Naive thymus-derived CD4-positive, alpha-beta T cell (primary cell): ENCODE data around the gene PITPNC1. TPM values are rescaled to one million over a fixed set of nuclear protein-coding genes. Genes with fewer than 3 reads are reported as not detected.
A peak's percentile ranks its signal among the peaks of the same experiment; 100 is the strongest.

Source experiments
- ATAC-seq: fragments of 150-1000 bp; cut with Tn5 transposase; 2 replicates; pipeline ENCODE4 v1.10.0; 2021; ENCODE audit warnings: mild to moderate bottlenecking, moderate library complexity
- CTCF ChIA-PET: fragments of 350-600 bp; sonication (Branson Sonifier 250); formaldehyde crosslinking; loops from one replicate; lab custom pipeline; 2021; ENCODE audit warnings: antibody characterized with exemption; lab: Charles Lee
- POLR2A ChIA-PET: fragments of 350-600 bp; sonication (Branson Sonifier 250); formaldehyde crosslinking; loops from one replicate; lab custom pipeline; 2021; ENCODE audit warnings: antibody characterized with exemption, inconsistent platforms; lab: Charles Lee
- DNase-seq, 9 donors: peaks; one replicate each; pipeline versions ENCODE4 v3.0.0 to v3.0.0-alpha.2; 2020 to 2022; ENCODE audit warnings: mixed read lengths in 1 of 9
- H3K27ac ChIP-seq: one replicate; pipeline ENCODE4 v1.7.0; 2013; ENCODE audit warnings: mild to moderate bottlenecking, low read depth, low read length, moderate library complexity
- H3K27me3 ChIP-seq, 2 donors: one replicate each; pipeline ENCODE4 v1.7.0; 2013; ENCODE audit warnings: low read length in 2 of 2, mild to moderate bottlenecking in 2 of 2, moderate library complexity in 2 of 2; ENCODE audit not compliant: control insufficient read depth in 2 of 2, insufficient read depth in 2 of 2
- H3K36me3 ChIP-seq, 3 experiments: 1 replicate in 2 of 3; 2 replicates in 1 of 3; pipeline ENCODE4 v1.7.0; 2013; ENCODE audit warnings: low read length in 3 of 3, mild to moderate bottlenecking in 3 of 3, moderate library complexity in 1 of 3; ENCODE audit not compliant: insufficient read depth in 3 of 3, control insufficient read depth in 2 of 3
- H3K4me1 ChIP-seq, 2 donors: one replicate each; pipeline ENCODE4 v1.7.0; 2013; ENCODE audit warnings: low read length in 2 of 2, mild to moderate bottlenecking in 2 of 2, moderate library complexity in 1 of 2; ENCODE audit not compliant: control insufficient read depth in 2 of 2, insufficient read depth in 2 of 2
- H3K4me3 ChIP-seq: 2 replicates; pipeline ENCODE4 v1.7.0; 2013; ENCODE audit warnings: mild to moderate bottlenecking, low read length
- H3K9me3 ChIP-seq, 3 experiments: 1 replicate in 2 of 3; 2 replicates in 1 of 3; pipeline ENCODE4 v1.7.0; 2013; ENCODE audit warnings: low read length in 3 of 3; ENCODE audit not compliant: control insufficient read depth in 2 of 3
- H3K27ac Mint-ChIP-seq, 9 donors: one replicate each; pipeline ENCODE4 v1.8.0; 2020 to 2022; ENCODE audit warnings: mixed read lengths in 9 of 9, mild to moderate bottlenecking in 8 of 9, moderate library complexity in 5 of 9, inconsistent platforms in 2 of 9
- H3K27me3 Mint-ChIP-seq, 5 donors: one replicate each; pipeline ENCODE4 v1.8.0; 2021 to 2022; ENCODE audit warnings: mixed read lengths in 5 of 5, mild to moderate bottlenecking in 1 of 5
- H3K36me3 Mint-ChIP-seq, 5 donors: one replicate each; pipeline ENCODE4 v1.8.0; 2020 to 2022; ENCODE audit warnings: mixed read lengths in 5 of 5, mild to moderate bottlenecking in 3 of 5, inconsistent platforms in 1 of 5
- H3K4me1 Mint-ChIP-seq, 7 donors: one replicate each; pipeline ENCODE4 v1.8.0; 2020 to 2022; ENCODE audit warnings: mixed read lengths in 7 of 7, mild to moderate bottlenecking in 3 of 7, inconsistent platforms in 1 of 7
- H3K4me3 Mint-ChIP-seq, 10 donors: one replicate each; pipeline ENCODE4 v1.8.0; 2020 to 2022; ENCODE audit warnings: mild to moderate bottlenecking in 10 of 10, mixed read lengths in 10 of 10, moderate library complexity in 6 of 10, inconsistent platforms in 2 of 10
- H3K9me3 Mint-ChIP-seq, 11 donors: one replicate each; pipeline ENCODE4 v1.8.0; 2020 to 2022; ENCODE audit warnings: mixed read lengths in 11 of 11, mild to moderate bottlenecking in 4 of 11, inconsistent platforms in 1 of 11, moderate library complexity in 1 of 11
- intact Hi-C, 2 donors: fragments of 100-400 bp; cut with micrococcal nuclease; formaldehyde crosslinking; loops; one replicate each; pipeline ENCODE4 v1.15.1; 2023
- polyA plus RNA-seq, 2 donors: library from polyadenylated mRNA; unstranded; fragments of 300-500 nt; fragmentation: Illumina TruSeq; gene quantifications; one replicate each; pipeline ENCODE4 v1.2.3, GENCODE V29; 2021
- total RNA-seq, 6 experiments: library from RNA in 5 of 6; stranded (reverse) in 5 of 6; gene quantifications; 1 replicate in 5 of 6; 2 replicates in 1 of 6; pipeline ENCODE4 v1.2.3 and lab custom pipeline; 2021 to 2026

Gene PITPNC1
- total and polyA plus RNA-seq, 7 experiments from 2014 or later: 53.1 to 148 (median 102) TPM

DNA sequence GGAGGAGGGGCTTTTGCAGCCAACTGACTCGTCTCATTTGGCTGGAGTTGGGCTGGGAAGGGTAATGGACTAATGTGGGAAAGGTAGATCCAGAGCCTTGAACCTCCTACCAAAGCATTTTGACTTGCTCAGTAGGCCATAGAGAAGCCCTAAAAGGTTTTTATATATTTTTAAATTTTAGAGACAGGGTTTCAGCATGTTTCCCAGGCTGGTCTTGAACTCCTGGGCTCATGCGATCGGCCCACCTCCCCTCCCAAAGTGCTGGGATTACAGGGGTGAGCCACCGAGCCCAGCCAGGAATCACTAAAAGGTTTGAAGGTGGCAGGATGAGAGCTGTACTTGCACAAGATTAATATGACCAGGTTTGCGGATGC lies 2.0 kb upstream of the PITPNC1 start:
- ChIA-PET POLR2A (interaction anchor here (0.9 to 10.5 kb wide), 9 partner anchors 8 to 325 kb away, joined by 3 to 176 read pairs (median 5); partner anchors contain the start of gene PSMD12), CTCF (interaction anchor here (0.6 to 9.6 kb wide), 26 partner anchors 8 to 348 kb away, joined by 3 to 180 read pairs (median 4); partner anchors contain the start of genes NOL11 and PSMD12)
- Histone ChIP-seq H3K9me3 (no peaks in the 10 kb centered on the region), H3K4me1 (peaks cover 17 to 22% of the 10 kb centered on the region in 2 donors), H3K4me3 (no peak overlapping the region), H3K27ac (no peak overlapping the region), H3K27me3 (no peaks in the 10 kb centered on the region), H3K36me3 (peaks cover 0 to 10% (median 0%) of the 10 kb centered on the region in 3 experiments)
- ATAC-seq (no peak), DNase-seq (no peak)
- H3K27ac Mint-ChIP-seq: peak overlapping the region in 7 of 9 donors; percentile 41 to 89 (median 64)
- H3K27me3 Mint-ChIP-seq: no peaks in the 10 kb centered on the region
- intact Hi-C loops: loop anchor here (2.0 to 10.0 kb wide), 5 partner anchors 342 to 1170 kb away; partner anchors contain the start of genes KPNA2 (in 1 of the 2), NOL11 (in 1 of the 2) and PRKAR1A (in 1 of the 2)
- peak overlapping the region in 9 of 10 donors; percentile 35 to 95 (median 68) for H3K4me3 Mint-ChIP-seq
- H3K36me3 Mint-ChIP-seq: peaks cover 0 to 10% (median 0%) of the 10 kb centered on the region in 5 donors
- H3K4me1 Mint-ChIP-seq: peaks cover 24 to 37% (median 29%) of the 10 kb centered on the region in 7 donors
- no peaks in the 10 kb centered on the region for H3K9me3 Mint-ChIP-seq

DNA sequence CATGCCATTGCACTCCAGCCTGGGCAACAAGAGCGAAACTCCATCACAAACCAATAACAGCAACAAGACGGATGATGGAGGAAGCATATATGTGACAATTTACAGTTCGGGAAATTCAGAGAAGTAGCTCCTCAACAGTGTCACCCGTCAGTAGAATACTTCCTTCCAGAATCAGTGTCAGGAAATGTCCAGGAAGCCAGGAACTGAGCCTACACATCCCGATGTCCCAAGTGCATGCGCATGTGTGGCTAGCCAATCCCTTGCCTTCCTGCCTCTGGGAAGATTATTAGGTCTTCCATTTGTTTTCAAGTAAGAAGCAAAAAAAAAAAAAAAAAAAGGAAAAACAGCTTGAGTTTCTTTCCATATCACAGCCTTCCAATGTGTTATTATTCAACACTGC lies 1.4 kb upstream of the PITPNC1 start:
- intact Hi-C loops: loop anchor here (2.0 to 10.0 kb wide), 5 partner anchors 341 to 1171 kb away; partner anchors contain the start of genes KPNA2 (in 1 of the 2), NOL11 (in 1 of the 2) and PRKAR1A (in 1 of the 2)
- peak overlapping the region in 7 of 9 donors; percentile 13 to 98 (median 92) for H3K27ac Mint-ChIP-seq
- H3K36me3 ChIP-seq: peaks cover 0 to 10% (median 0%) of the 10 kb centered on the region in 3 experiments
- no peaks in the 10 kb centered on the region for H3K27me3 Mint-ChIP-seq
- peaks cover 23 to 43% (median 34%) of the 10 kb centered on the region in 7 donors for H3K4me1 Mint-ChIP-seq
- no peak overlapping the region for H3K27ac ChIP-seq
- H3K4me1 ChIP-seq: peaks cover 17 to 28% of the 10 kb centered on the region in 2 donors
- H3K27me3 ChIP-seq: no peaks in the 10 kb centered on the region
- CTCF ChIA-PET: interaction anchor here (0.6 to 9.6 kb wide), 23 partner anchors 9 to 338 kb away, joined by 3 to 180 read pairs (median 5); partner anchors contain the start of gene PSMD12
- H3K4me3 ChIP-seq: no peak overlapping the region
- H3K36me3 Mint-ChIP-seq: peaks cover 0 to 10% (median 0%) of the 10 kb centered on the region in 5 donors
- no peak for ATAC-seq
- H3K9me3 ChIP-seq: no peaks in the 10 kb centered on the region
- DNase-seq: no peak
- POLR2A ChIA-PET: interaction anchor here (0.6 to 10.5 kb wide), 17 partner anchors 9 to 314 kb away, joined by 3 to 176 read pairs (median 4); partner anchors contain the start of gene PSMD12
- H3K4me3 Mint-ChIP-seq: peak overlapping the region; percentile 12 to 95 (median 88)
- H3K9me3 Mint-ChIP-seq: no peaks in the 10 kb centered on the region

- no peaks in the 10 kb centered on the region for H3K9me3 Mint-ChIP-seq
Observed at GRCh38 chr17:67376415-67376736, 705 bp upstream of the PITPNC1 start.

DNA sequence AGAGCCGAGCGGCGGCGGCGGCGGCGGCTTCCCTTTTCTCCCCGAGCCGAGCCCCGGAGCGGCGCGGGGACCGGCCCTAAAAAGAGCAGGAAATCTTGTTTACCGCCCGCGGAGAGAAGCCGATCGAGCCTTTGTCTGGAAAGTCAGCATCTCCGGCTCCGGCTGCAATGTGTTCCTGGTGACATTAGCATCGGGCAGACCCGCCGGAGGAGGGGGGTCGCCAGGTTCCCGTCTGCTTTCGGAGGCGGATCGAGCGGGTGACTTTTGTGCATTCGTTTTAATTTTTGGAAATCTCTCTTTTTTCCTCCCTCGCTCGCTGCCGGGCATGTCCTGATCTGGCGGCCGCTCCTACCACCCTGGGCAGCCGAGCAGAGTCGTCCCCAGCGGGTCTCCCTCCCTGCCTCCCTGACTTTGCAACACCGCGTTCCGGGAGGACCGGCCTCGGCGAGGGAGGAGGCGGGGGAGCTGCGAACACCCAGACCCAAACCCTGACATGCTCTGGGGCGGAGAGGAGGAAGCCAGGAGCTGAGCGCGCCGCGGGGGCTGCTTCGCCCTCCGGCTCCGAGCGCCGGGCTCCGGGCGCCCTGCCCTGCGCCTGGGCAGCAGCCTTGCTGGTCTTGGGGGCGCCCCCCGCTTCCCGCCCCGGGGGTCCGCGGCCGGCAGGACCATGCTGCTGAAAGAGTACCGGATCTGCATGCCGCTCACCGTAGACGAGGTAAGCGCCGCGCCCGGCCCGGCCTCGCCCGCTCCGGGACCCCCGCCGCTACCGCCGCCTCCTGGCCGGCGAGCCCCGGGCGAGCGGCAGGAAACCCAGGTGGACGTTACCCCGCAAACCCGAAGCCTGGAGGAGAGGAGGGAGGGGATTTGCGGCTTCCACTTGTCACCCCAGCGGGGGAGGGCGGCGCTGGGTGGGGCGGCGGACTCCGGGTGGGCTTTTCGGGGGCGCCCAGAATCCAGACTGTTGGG lies 690 bp downstream of the PITPNC1 start:
- intact Hi-C loops: loop anchor here (1.0 to 10.0 kb wide), 12 partner anchors 11 to 1173 kb away; partner anchors contain the start of genes BPTF (in 1 of the 2), KPNA2 (in 1 of the 2), PRKAR1A (in 1 of the 2) and PSMD12 (in 1 of the 2)
- Histone ChIP-seq H3K36me3 (peaks cover 0 to 10% (median 0%) of the 10 kb centered on the region in 3 experiments), H3K4me1 (peaks cover 17 to 35% of the 10 kb centered on the region in 2 donors), H3K4me3 (peak overlapping the region; percentile 92), H3K27me3 (no peaks in the 10 kb centered on the region), H3K27ac (peak overlapping the region; percentile 86), H3K9me3 (no peaks in the 10 kb centered on the region)
- Mint-ChIP-seq H3K27ac (peak overlapping the region; percentile 78 to 98 (median 91)), H3K4me3 (peak overlapping the region; percentile 86 to 99 (median 90)), H3K27me3 (no peaks in the 10 kb centered on the region), H3K36me3 (peaks cover 0 to 16% (median 9%) of the 10 kb centered on the region in 5 donors), H3K4me1 (peaks cover 26 to 57% (median 47%) of the 10 kb centered on the region in 7 donors), H3K9me3 (no peaks in the 10 kb centered on the region)
- peak; percentile 24 for ATAC-seq
- DNase-seq: peak in 8 of 9 donors; percentile 51 to 70 (median 62)
- POLR2A ChIA-PET: interaction anchor here (0.6 to 10.5 kb wide), 25 partner anchors 9 to 139 kb away, joined by 3 to 176 read pairs (median 7); partner anchors contain the start of gene PSMD12
- CTCF ChIA-PET: interaction anchor here (0.6 to 9.6 kb wide), 19 partner anchors 10 to 597 kb away, joined by 3 to 180 read pairs (median 7); partner anchors contain the start of gene PSMD12

More at GRCh38 chr17:67376415-67376736, 705 bp upstream of the PITPNC1 start:
- ATAC-seq (no peak), DNase-seq (no peak)
- Mint-ChIP-seq H3K27ac (peak overlapping the region; percentile 83 to 98 (median 92)), H3K27me3 (no peaks in the 10 kb centered on the region), H3K4me1 (peaks cover 23 to 43% (median 34%) of the 10 kb centered on the region in 7 donors), H3K36me3 (peaks cover 0 to 10% (median 0%) of the 10 kb centered on the region in 5 donors), H3K4me3 (peak overlapping the region; percentile 85 to 95 (median 92))
- Histone ChIP-seq H3K27ac (peak overlapping the region; percentile 86), H3K4me1 (peaks cover 17 to 29% of the 10 kb centered on the region in 2 donors), H3K36me3 (peaks cover 0 to 10% (median 0%) of the 10 kb centered on the region in 3 experiments), H3K9me3 (no peaks in the 10 kb centered on the region), H3K27me3 (no peaks in the 10 kb centered on the region), H3K4me3 (peak overlapping the region; percentile 92)
- intact Hi-C loops: loop anchor here in 1 of 2 donors (5.0 to 10.0 kb wide), 4 partner anchors 661 to 1172 kb away; partner anchors contain the start of genes KPNA2 and PRKAR1A
- POLR2A ChIA-PET: interaction anchor here (0.7 to 10.5 kb wide), 12 partner anchors 10 to 314 kb away, joined by 3 to 176 read pairs (median 4); partner anchors contain the start of gene PSMD12
- CTCF ChIA-PET: interaction anchor here (0.6 to 9.6 kb wide), 17 partner anchors 11 to 337 kb away, joined by 3 to 180 read pairs (median 7); no protein-coding TSS in a partner anchor

DNA sequence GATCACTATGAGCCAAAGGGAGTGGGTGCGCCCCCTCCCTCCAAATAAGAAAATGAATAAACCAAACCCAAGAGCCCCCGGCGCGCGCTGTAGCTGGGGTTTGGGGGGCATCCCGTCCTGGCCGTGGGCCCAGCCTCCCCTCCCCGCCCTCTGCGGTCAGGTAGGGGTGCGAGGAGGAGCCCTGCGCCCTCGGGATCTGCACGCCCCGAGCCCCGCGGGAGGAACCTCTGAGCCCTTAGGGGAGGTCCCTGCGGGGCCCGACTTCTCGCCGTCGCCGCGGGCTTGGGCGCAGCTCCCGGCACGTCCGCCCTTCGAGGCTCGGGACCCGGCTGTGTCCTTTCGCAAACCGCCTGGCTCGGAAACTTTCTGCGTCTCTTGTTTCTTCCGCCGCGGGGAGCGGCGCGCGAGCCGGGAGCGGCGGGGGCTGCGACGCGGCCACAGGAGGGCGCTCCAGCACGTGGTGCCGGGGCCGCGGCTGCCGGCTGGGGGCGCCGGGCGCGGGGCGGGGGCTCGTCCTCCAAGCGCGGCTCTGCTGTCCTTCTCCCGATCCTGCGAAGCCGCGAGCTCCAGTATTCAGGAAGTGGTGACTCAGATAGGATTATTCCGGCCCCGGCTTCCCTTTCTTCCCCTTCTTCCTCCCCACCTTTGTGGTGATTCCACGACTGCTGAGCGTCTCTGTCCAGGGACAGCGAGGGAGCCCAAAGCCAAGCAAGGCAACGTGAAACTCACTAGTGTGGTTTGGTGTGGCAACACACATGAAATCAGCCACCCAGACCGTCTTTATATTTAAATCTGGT lies 1.6 kb downstream of the PITPNC1 start:
- Mint-ChIP-seq H3K4me1 (peaks cover 28 to 66% (median 47%) of the 10 kb centered on the region in 7 donors), H3K9me3 (no peaks in the 10 kb centered on the region), H3K27me3 (no peaks in the 10 kb centered on the region), H3K36me3 (peaks cover 0 to 19% (median 12%) of the 10 kb centered on the region in 5 donors), H3K4me3 (peak overlapping the region; percentile 86 to 99 (median 95)), H3K27ac (peak overlapping the region; percentile 83 to 98 (median 95))
- peak; percentile 77 to 90 (median 85) for DNase-seq
- ChIA-PET POLR2A (interaction anchor here (0.6 to 10.5 kb wide), 31 partner anchors 8 to 871 kb away, joined by 3 to 176 read pairs (median 6); partner anchors contain the start of gene PSMD12), CTCF (interaction anchor here (0.7 to 9.6 kb wide), 26 partner anchors 9 to 311 kb away, joined by 3 to 180 read pairs (median 4); partner anchors contain the start of gene PSMD12)
- no peaks in the 10 kb centered on the region for H3K9me3 ChIP-seq
- intact Hi-C loops: loop anchor here (1.0 to 10.0 kb wide), 10 partner anchors 12 to 1174 kb away; partner anchors contain the start of genes KPNA2 (in 1 of the 2) and PRKAR1A (in 1 of the 2)
- ATAC-seq: peak; percentile 67
- peaks cover 0 to 14% (median 5%) of the 10 kb centered on the region in 3 experiments for H3K36me3 ChIP-seq
- H3K27me3 ChIP-seq: no peaks in the 10 kb centered on the region
- H3K4me3 ChIP-seq: peak overlapping the region; percentile 92
- H3K4me1 ChIP-seq: peaks cover 22 to 42% of the 10 kb centered on the region in 2 donors
- peak overlapping the region; percentile 86 for H3K27ac ChIP-seq
